Mesenteric fat pad (tissue), 1 donor: ENCODE results near the gene HM13. TPM values are rescaled to one million over a fixed set of nuclear protein-coding genes. Genes with fewer than 3 reads are reported as not detected.
"Not testable (repeated sequence)": the region's sequence is repeated elsewhere in the genome, so short reads cannot be mapped to it uniquely, and the experiment has no call there.

Experiments used
- DNase-seq: peaks from one replicate; pipeline ENCODE4 v3.0.0-alpha.2; 2020; ENCODE audit warnings: low spot score
- long read RNA-seq: library from polyadenylated mRNA; unstranded; transcript quantifications from one replicate; pipeline ENCODE4 v2.0.0, GENCODE V29; 2020
- total RNA-seq: library from RNA; stranded (reverse); fragmentation: NEBNext Ultra II Directional; extraction: Animal tissue kit (Norgen Biotek cat#: 25700); gene quantifications from one replicate; pipeline ENCODE4 v1.2.1, GENCODE V29; 2021
- donor health status: DM: yes; HTN: yes; CAD: no.

The HM13 gene, protein sequence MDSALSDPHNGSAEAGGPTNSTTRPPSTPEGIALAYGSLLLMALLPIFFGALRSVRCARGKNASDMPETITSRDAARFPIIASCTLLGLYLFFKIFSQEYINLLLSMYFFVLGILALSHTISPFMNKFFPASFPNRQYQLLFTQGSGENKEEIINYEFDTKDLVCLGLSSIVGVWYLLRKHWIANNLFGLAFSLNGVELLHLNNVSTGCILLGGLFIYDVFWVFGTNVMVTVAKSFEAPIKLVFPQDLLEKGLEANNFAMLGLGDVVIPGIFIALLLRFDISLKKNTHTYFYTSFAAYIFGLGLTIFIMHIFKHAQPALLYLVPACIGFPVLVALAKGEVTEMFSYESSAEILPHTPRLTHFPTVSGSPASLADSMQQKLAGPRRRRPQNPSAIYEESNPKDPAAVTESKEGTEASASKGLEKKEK
- total RNA-seq, result 186 TPM
- long read RNA-seq, transcript HM13-201 (13 exons, 1,809 nt), result minor isoform, 26 of 899 reads
- long read RNA-seq, transcript HM13-224 (3 exons, 3,932 nt), result minor isoform, 33 of 899 reads
- long read RNA-seq, transcript HM13-204 (13 exons, 3,810 nt), result minor isoform, 21 of 899 reads
- long read RNA-seq, transcript HM13-202 (12 exons, 1,606 nt), result major isoform, 672 of 899 reads
- long read RNA-seq, partial matches to known transcripts, result 28 of 899 reads
- long read RNA-seq, other reads (novel, unspliced or antisense), result 118 of 899 reads

DNA sequence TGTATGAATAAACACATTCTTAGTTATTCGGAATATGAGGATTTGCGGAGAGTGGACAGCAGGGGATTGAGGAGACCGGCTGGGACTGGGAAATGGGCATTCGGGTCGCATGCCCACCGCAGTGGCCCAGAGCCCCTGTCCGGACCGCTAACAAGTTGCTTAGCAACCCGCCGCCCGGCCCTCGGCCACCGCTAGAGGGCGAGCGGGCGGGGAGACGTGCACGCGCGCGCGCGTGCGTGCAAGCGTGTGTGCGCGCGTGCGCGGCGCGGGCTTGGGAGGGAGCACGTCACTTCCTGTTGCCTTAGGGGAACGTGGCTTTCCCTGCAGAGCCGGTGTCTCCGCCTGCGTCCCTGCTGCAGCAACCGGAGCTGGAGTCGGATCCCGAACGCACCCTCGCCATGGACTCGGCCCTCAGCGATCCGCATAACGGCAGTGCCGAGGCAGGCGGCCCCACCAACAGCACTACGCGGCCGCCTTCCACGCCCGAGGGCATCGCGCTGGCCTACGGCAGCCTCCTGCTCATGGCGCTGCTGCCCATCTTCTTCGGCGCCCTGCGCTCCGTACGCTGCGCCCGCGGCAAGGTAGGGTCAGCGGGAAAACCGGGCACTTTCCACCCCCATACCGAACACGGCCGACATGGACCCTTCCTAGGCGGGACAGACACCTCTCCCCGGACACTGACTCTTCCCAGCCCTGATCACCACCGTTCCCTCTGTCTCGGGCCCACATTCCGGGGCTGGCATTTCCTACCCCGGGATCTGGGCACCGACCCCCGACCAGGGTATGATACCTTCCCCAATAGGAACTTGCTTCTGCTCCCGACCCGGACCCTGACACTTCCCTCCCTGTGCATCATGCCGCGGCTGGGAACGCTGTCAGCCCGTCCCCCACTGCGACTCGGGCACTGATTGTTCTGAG is at the start of gene HM13:
Gene HM13 (plus strand): TSS at position 289 of the 918 bp plus-strand sequence. CDS start 110 bp downstream, at position 399.
- peak; percentile 97 for DNase-seq

DNA sequence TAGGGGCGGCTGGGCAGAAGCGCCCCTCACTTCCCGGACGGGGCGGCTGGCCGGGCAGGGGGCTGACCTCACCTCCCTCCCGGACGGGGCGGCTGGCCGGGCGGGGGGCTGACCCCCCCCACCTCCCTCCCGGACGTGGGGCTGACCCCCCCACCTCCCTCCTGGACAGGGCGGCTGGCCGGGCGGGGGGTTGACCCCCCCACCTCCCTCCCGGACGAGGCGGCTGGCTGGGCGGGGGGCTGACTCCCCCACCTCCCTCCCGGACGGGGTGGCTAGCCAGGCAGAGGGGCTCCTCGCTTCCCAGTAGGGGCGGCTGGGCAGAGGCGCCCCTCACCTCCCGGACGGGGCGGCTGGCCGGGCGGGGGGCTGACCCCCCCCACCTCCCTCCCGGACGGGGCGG is 43.3 kb upstream of the HM13 start:
- DNase-seq, result not testable (repeated sequence)

DNA sequence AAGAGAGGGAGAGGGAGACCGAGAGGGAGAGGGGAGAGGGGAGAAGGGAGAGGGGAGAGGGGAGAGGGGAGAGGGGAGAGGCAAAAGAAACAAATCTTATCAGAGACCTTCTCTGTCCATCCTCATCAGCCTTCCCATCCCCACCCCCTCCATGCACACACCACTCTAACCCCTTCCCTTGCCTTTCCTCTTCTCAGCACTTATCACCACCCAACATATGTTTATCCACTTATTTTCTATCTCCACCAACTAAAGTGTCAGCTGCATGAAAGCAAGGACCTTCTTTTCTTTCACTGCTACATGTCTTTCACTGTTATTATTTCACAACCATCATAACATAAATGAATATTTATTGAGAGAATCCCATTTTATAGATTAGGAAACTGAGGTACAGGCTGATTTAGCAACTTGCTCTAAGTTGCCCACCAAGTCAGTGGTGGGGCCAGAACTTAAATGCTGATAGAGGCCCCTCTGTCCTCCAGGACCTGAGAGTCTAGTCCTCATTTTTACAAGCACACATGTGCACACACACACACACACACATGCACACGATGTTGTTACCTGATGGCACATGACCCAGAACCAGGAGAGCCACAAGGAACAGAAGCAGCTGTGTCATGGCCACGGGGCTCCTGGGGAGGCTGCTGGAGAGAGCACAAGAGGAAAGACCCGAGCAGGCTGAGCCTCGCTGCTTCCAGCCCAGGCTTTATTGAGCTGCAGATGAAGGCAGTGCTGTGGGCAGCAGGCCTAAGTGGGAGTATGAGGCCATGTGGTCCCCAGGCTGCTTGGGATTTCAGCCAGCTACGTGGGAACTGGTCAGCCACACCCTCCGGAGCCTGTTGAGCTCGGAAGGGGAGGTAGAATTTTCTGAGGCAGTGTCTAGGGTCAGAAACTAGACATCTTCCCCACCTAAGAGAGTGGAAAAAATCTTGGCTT is 41.6 kb upstream of the HM13 start:
- DNase-seq, result no peak

DNA sequence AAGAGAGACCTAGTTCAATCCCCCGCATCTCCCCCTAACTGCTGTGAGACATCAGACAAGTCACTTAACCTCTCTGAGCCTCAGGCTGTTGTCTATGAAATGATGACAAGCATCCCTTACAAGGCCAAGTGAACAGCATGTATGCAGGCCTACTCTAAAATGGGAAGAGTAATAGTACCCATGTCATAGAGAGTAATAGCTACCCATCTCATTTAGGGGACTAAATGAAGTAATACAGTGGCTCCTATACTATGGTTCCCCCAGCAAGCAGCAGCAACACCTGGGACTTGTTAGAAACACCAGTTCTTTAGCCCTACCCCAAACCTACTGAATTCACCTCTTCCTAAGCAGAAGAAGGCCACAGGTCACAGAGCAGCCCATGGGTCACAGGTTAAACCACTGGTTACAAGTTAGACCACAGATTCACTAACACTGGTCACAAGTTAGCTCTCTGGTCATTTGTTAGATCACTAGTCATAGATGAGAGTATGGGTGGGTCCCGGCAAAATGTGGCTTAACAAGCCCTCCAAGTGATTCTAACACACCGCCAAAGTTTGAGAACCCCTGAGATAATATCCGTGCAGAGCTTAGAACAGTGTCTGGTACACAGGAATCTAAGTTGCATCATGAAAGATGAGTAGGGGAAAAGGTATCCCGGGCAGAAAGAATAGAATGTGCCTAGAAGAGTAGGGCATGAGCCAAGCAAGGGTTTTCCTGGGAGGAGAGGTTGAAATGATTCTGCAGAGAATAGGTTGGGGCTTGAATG is 40.7 kb upstream of the HM13 start:
- no peak for DNase-seq

DNA sequence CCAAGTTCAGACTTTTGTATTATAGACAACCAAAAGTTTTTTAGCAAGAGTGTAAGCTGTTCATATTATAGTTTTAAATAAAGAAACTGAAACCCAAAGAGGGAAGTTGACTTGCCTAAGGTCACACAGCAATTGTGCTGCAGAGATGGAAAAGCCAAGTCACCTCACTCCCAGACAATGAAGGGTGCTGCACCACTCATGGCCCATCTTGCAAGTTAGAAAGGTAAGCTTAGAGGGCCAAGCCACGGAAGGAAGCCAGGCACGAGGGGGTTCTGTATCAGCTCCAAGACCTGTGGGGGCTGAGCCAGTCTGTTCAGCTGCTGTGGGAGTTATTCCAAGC is 40.2 kb upstream of the HM13 start:
- no peak for DNase-seq

DNA sequence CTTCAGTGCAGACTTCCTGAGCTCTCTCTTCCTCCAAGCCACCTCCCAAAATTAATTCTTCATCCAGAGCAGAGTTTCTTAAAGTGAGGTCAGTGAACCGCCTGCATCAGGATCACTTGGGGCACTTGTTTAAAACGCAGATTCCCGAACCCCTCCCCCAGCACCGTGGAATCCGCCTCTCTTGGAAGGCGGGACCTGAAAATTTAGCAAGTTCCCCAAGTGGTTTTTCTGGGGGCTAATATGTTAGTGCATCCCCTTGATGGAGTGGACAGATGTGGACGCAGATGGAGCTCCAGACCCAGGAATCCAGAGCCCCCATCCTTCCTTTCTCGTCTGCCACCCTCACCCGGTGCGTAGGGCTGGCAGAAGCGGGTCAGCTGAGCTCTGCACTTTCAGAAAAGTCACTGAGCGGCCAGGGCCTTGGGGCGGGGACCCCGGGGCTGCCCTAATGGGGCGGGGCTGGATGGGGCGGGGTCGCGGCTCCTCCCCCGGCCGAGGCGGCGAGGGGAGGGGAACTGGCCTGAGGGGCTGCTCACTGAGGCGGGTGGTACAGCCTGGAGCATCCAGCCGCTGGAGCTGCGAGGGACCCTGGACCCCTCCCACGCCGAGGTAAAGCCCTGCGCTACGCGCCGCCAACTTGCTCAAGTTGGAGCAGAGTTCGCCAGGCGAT is 39.3 kb upstream of the HM13 start, which contains the start of the genes DEFB124 and REM1:
Gene DEFB124 (minus strand): TSS at position 370 of the 670 bp plus-strand sequence. CDS start 2,114 bp downstream, outside the sequence.
Gene REM1 (plus strand): TSS at position 531 of the 670 bp plus-strand sequence. CDS start 1,158 bp downstream, outside the sequence.
- no peak for DNase-seq

DNA sequence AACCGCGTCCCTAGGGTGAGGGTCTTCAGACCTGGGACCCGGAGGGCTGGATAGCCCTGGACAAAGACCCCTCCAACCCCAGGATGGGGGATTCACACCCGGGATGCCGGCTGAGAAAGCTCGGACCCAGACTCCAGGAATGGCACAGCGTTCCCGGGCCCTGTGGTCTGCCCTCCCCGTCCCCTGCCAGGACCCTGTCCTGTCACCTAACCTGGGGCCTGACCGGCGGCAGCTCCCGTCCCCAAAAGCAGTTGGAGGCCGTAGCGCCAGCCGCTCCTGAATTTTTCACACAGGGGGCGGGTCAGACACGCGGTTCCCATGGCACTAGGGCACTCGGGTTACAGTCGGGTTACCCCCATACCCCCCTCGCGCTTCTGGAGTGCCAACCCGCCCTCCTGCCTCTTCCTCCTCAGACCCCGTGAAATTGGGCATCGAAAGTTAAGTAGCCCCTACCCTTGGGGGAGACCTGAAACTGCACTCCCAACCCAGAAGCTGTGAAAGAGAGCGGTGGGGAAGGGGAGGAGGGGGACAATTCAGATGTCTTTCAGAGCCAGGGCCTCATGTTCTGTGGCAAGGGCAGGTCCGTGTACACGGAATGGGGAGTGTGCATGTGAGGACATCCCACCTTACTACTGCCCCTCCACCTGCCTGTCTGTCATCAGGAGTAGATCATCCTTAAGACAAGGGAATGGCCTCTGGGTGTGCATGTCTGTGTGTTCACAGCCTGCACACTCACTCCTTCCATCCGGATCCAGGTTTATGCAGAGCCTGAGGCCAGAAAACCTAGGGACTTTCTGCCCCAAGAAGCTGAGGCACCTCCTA is 38.6 kb upstream of the HM13 start:
- DNase-seq, result no peak

DNA sequence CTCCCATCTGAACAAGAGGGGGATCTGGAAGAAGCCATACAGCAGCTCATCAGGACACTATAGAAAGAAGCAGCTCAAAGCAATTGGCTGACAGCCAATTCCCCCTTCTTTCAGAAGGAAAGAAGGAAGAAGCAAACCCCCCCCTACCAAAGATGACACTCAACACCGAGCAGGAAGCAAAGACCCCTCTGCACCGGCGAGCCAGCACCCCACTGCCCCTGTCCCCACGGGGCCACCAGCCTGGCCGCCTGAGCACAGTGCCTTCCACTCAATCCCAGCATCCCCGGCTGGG is 38.0 kb upstream of the HM13 start:
- no peak for DNase-seq

DNA sequence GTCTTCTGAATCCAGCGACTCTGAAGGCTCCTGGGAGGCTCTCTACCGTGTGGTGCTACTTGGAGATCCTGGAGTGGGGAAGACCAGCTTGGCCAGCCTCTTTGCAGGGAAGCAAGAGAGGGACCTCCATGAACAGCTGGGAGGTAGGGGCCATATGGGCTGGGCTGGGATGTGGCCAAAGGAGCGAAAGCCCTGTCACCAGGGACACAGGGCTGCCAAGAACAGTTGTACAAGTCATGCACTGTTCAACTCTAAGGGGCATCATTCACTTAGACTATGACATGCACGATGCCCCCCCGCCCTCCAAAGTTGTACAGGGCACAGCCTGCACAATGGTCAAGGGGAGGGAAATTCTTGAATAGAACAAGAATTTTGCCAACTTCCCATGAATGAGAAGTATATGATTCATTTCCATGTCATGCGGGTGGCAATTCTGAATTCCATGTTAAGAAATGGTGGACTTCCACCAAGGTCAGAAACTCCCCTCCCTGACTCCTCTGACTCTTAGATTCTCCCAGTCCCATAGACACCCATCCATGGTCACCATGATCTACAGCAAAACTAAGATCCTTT is 37.5 kb upstream of the HM13 start:
- DNase-seq, result no peak

DNA sequence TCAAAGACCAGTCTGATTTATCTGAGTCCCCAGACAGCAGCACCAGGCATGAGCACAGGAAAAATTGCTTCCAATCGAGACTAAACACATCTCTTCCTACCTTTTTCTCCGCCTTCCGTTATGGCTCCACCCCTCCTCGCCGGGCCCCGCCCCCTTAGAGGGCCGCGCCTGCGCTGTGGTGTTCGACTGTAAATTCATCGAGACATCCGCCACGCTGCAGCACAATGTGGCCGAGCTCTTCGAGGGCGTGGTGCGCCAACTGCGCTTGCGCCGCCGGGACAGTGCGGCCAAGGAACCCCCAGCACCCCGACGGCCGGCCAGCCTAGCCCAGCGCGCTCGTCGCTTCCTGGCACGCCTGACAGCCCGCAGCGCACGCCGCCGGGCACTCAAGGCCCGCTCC is 30.2 kb upstream of the HM13 start:
- DNase-seq, result no peak

DNA sequence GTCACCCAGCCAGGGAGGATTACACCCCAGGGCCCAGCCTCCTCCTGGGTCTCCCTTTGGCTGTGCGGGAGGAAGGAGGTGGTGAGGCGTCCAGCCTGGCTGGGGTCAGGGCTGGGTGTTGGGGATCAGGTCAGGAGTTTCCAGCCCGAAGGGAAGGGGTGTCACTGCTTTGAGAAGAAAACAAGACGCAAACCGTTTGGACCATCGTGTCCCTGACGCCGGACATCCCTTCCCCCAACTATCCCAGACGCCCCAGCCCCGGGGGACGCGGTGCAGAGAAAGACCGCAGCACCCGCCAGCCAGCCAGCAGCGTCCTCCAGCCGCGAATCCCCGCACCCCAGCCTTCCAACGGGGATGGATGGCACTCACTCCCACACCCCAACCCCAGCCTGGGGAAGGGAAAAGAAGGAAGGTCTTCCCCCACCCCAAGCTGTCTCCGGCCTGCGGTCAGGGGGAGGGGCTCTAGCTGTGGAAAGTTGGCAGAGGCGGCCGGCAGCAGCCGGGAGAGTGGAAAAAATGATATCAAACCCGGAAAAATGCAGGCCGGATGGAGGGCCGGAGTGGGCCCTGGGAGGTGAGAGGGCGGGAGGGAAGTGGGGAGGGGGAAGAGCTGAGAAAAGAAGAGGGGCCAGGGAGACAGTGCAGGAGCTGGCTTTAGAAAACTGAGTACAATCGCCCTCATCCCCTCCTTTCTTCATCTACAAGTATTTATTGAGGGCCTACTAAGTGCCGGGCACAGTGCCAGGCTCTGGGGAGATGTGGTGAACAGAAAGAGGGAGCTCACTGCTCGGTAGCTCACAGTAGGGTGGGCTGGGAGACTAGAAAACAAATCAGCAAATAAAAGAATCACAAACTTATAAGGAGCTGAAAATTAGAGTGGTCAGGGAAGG is 28.5 kb upstream of the HM13 start:
- no peak for DNase-seq

DNA sequence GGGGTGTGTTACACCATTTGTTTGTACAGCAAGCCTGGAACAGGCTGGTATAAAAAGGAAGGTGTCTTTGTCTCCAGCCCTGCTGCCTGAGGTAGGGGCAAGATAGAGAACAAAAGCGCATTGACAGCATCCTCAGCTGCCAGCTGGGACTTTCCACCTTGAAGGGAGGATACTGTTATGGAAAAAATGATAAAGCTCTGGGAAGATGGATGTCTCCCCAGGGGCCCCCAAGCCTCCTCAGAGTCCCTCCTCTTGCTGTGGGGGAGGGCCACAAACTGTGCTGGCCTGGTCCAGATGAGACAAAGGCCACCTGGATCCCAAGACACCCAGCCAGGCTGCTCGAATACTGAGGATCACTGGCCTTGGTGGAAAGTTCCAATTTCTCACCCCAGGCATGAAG is 26.1 kb upstream of the HM13 start:
- no peak for DNase-seq

DNA sequence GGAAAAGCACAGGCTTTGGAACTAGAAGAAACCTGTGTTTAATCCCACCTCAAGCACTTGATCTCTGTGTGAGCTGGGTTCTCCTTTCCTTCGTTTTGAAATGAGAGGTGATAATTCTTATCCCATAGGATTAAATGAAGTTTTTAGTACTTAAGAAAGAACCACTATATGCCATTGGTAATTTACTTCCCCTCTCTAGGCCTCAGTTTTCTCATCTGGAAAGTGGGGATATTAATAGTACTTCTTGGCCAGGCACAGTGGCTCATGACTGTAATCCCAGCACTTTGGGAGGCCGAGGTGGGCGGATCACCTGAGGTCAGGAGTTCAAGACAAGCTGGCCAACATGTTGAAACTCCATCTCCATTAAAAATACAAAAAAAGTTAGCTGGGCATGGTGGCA is 25.1 kb upstream of the HM13 start:
- DNase-seq, result no peak

DNA sequence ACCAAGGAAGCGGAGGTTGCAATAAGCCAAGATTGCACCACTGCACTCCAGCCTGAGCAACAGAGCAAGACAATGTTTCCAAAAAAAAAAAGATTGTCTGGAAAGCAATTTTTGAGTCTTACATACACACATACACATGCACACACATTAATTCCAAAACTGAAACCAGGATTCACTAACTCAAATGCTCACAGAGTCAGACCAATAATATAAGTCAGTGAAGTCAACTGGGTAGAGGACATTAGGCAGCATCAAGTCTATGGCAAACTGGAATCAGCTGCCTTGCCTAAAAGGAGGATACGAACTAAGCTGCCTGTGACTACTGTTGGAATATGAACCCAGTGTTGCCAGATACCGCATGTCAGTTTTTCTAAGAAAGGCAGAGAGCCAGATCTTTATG is 23.5 kb upstream of the HM13 start:
- no peak for DNase-seq

DNA sequence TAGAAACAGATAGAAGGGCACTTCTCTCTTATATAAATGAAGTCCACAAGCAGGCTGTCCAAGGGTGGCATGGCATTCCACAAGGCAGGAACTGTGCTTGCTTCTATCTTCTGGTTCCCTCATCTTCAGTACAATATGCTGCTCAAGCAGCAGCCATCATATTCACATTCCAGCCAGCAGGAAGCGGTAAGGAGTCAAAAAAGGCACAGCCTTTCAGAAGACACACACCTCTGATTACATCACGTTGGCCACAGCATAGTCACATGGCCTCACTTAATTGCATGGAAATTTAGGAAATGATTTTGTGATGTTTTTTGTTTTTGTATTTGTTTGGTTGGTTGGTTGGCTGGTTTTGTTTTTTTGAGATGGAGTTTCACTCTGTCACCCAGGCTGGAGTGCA is 20.1 kb upstream of the HM13 start:
- no peak for DNase-seq

DNA sequence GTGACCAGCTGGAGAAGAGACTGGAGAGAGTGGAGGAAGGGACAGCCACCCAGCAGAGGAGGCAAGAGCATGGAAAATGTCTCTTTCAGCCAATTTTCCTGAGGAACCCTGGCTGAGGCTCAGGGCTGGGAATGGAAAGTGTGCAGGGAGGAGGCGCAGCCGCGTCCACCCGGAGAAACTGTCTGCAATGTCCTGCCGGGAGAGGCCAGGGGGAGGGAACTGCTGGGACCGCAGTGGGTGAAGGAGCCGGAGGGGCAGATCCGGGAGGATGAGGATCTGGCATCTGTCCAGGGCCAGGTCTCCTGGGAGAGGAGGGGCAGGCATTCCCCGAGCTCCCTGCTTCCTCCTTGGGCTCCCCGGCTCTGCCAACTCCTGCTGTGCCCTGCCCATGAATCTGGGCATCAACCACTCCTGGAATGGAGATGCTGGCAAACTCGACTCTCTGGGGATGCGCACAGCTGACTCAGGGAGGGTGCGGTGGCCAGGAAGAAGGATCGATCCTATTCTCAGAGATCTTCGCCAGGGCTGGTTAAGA is 17.4 kb upstream of the HM13 start:
- no peak for DNase-seq
